ENCODE results near the gene CENPC.

- no peak for TF ChIP-seq ESRRA (IDR thresholded peaks at IDR 0.05; ENCODE audit: borderline replicate concordance, low read length)
- TF ChIP-seq POLR2A (IDR thresholded peaks at IDR 0.05; ENCODE audit: low read length): no peak
- TF ChIP-seq REST (IDR thresholded peaks at IDR 0.05): no peak
- no peak for TF ChIP-seq RFX5 (IDR thresholded peaks at IDR 0.05)
Measured at GRCh38 chr4:67522230-67522629, 23.1 kb downstream of the CENPC start.

Data from A549 (cell line).